GM18907 (cell line): ENCODE data around the gene POR.

Experiments used
- ATAC-seq: cut with Tn5 transposase; IDR thresholded peaks from one replicate; pipeline ENCODE4 v1.9.1; 2021; ENCODE audit warnings: mild to moderate bottlenecking, moderate library complexity; ENCODE audit not compliant: unreplicated experiment

The POR gene

GRCh38 chr7:75971309-75971960, 56.5 kb downstream of the POR start:
- ATAC-seq: no peak

DNA sequence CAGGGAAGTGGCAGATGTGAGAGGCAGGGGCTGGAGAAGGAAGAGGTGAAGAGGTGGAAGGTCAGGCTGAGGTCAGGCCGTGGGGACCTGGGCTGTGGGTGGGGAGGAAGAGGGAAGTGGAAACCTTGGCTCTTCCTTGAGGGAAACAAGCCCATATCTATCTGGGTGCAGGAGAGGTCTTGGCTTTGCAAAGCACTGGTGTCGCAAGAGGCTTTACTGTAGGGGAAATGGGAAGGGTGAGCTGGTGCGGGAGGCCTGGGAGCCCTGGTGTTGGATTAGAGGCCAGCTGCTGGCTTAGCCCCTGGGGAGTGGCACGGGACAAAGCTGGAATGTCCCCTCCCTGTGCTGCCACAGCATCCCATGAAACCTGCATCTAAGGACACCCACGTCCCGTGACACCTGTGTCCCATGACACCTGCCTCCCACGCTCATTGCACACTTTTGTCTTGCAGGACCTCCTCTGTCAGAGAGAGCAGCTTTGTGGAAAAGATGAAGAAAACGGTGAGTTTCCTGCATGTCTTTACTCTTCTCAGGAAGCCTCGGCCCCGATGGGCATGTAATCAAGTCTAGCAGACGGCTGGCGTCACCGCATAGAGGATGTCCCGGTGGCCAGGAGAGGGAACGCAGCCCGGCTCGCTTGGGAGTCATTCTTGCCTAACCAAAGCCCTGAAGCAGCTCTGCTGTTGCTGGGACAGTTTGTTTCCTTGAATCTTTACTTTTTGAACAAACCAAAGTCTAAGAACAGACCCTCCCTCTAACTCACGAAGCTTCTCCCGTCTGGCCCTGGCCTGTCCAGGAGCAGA, 57.2 kb downstream of the POR start:
- no peak for ATAC-seq

GRCh38 chr7:75977743-75978142, 62.8 kb downstream of the POR start:
- ATAC-seq: no peak

DNA sequence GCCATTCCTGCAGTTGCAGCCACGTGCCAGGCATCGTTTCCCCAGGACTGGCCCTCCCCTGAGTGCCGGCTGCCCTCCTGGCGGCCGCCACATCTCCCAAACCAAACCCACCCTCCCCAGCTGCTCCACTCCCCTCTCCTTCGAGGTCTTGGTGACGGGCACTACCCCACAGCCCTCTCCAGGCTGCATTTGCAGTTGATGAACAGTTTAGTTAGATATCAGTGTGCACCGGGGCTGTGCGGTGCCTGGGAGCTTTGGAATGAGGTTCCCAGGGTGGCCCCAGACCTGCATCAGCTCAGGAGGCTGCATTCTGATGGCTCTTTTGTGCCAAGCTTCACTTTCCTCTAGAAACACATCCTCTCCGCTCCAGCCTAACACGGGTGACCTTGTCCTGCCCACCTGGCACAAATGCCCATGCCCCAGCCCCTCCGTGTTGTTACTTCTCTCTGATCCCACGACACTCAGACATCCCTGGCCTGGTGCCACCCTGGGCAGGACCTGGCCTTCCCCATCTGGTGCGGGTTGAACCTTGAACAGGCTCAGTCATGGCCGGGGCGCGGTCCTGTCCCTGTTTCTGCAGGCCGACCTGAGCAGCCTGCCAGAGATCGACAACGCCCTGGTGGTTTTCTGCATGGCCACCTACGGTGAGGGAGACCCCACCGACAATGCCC, 64.9 kb downstream of the POR start:
- no peak for ATAC-seq

GRCh38 chr7:75980430-75981202, 65.7 kb downstream of the POR start:
- ATAC-seq: no peak

- no peak for ATAC-seq
Measured at GRCh38 chr7:75981203-75981452, 66.2 kb downstream of the POR start.

GRCh38 chr7:75981453-75982305, 66.7 kb downstream of the POR start:
- ATAC-seq: no peak

DNA sequence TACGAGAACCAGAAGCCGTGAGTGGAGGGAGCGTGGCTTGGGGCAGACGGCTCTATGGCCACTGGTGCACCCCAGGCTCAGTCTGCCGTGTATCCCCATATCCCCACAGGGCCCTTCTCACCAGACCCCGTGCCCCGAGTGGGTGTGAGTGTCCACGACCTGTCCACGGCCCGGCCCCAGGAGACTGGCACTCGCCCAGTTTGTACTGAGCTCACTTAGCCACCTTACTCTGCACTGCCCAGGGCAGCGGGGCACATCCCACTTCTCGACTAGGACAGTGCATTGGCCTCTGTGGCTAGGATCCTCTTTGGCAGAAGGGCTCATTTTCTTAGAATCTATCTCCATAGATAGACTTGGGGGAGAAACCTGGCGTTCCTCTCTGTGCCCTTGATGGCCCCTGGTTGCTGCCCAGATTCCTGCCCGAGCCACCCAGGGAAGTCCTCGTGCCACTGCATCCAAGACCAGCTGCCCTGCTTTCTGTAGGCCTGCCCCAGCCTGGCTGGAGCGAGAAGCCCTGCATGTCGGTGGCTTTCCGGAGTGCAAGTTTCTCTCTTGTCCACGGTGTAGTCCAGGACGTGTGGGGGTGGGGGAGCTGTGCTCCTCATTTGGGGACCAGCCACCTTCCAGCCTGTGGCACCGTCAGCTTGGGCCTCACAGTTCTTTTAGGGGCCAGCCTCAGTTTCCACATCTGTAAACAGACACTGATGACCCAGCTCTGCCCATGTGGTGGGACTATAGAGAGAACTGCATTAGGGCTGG, 67.5 kb downstream of the POR start:
- no peak for ATAC-seq

- ATAC-seq: no peak
Measured at GRCh38 chr7:75983471-75984129, 68.6 kb downstream of the POR start.

GRCh38 chr7:75984130-75985008, 69.4 kb downstream of the POR start:
- ATAC-seq: no peak

- no peak for ATAC-seq
Measured at GRCh38 chr7:75985009-75985517, 70.1 kb downstream of the POR start.

- ATAC-seq: no peak
Measured at GRCh38 chr7:75985518-75986146, 70.7 kb downstream of the POR start.

- no peak for ATAC-seq
Measured at GRCh38 chr7:75986147-75986781, 71.3 kb downstream of the POR start.

- ATAC-seq: no peak
Measured at GRCh38 chr7:75987026-75987804, 72.3 kb downstream of the POR start.

DNA sequence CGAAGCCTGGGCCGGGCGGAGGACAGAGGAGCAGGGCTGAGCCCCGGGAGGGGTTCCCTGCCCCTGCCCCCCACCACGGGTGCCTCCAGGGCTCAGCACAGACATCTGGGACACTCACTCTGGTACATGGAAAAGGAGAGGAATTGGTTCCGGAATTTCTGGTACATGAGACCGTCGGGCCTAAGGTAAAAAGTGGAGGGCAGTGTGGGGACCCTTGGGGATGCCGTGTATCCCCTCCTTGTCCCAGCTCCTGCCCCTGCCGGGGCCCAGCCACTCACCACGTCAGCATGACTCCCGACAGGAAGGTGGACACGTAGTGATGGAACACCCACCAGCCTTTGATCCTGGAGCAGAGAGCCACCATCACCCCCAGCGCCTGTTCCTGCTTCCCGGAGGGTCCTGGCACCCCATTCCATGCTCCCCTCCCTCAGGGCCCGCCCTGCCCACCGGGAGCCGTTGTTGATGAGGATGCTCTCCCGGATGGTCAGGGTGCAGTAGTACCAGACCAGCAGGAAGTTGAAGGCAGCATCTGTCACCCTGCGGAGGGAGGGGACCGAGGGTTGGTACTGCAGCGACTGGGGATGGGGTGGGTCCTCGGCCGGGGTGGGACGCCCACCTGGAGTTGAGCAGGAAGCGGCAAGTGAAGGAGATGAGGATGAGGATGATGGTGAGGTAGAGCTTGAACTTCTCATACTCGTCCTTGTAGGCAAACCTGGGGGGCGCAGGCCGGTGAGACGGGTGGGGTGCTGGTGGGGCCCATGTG, 73.0 kb downstream of the POR start:
- no peak for ATAC-seq
